K562 (cell line): Measurements from ENCODE around the gene OSBPL1A. TPM values are rescaled to one million over a fixed set of nuclear protein-coding genes. Genes with fewer than 3 reads are reported as not detected.

ENCODE experiments used
- ATAC-seq: fragments of 200-7000 bp; cut with Tn5 transposase; 3 replicates; pipeline ENCODE4 v1.9.1; 2020; ENCODE audit warnings: moderate library complexity
- BruUV-seq: library from RNA; stranded (reverse); fragments of 400-500 nt; replicated peaks from 2 replicates; lab custom pipeline; 2021; lab: Mats Ljungman, UMichigan
- CTCF ChIA-PET: fragments of 300-600 bp; formaldehyde crosslinking; extraction: SDS; loops from one replicate; lab custom pipeline; 2021; ENCODE audit warnings: low intra/inter-chr PET ratio; lab: Yijun Ruan, JAX
- POLR2A ChIA-PET: fragments of 300-600, 350-650 bp; sonication (Branson Sonifier 250); formaldehyde crosslinking; extraction: SDS; loops from one replicate; lab custom pipeline; 2021; ENCODE audit warnings: antibody characterized with exemption, inconsistent platforms; lab: Yijun Ruan, JAX
- DNase-seq, 4 experiments: peaks; one replicate each; pipeline versions ENCODE4 v3.0.0 to v3.0.0-alpha.2; 2011 to 2018; ENCODE audit warnings: low spot score in 3 of 4, mixed read lengths in 3 of 4; ENCODE audit errors: extremely low read depth in 1 of 4
- FAIRE-seq: peaks from 2 replicates; lab custom pipeline; 2011; peaks lifted over from hg19 to GRCh38; lab: Jason Lieb, UNC
- H2AFZ ChIP-seq: 2 replicates; pipeline ENCODE4 v1.6.0; 2011; ENCODE audit warnings: low read depth, low read length, control low read depth, inconsistent platforms
- H3K27ac ChIP-seq: fragments of 200-600 bp; 3 replicates; pipeline ENCODE4 v1.8.0; 2011; ENCODE audit warnings: low read depth, mild to moderate bottlenecking, control low read depth, inconsistent platforms, low read length, moderate library complexity, mixed read lengths; ENCODE audit errors: extremely low read depth
- H3K27me3 ChIP-seq, 2 experiments: fragments of 300-600 bp in 1 of 2; 2 replicates in 1 of 2; 3 replicates in 1 of 2; pipeline versions ENCODE4 v1.6.0 to v1.8.0; 2011; ENCODE audit warnings: inconsistent platforms in 2 of 2, low read length in 2 of 2, mild to moderate bottlenecking in 1 of 2, mixed read lengths in 1 of 2, moderate library complexity in 1 of 2; ENCODE audit not compliant: control insufficient read depth in 2 of 2, insufficient read depth in 2 of 2
- H3K36me3 ChIP-seq: fragments of 300-600 bp; 3 replicates; pipeline ENCODE4 v1.8.0; 2011; ENCODE audit warnings: mild to moderate bottlenecking, low read length, inconsistent platforms; ENCODE audit not compliant: control insufficient read depth, insufficient read depth
- H3K4me1 ChIP-seq, 2 experiments: fragments of 200-600 bp in 1 of 2; replicated peaks in 1 of 2; 2 replicates in 1 of 2; 3 replicates in 1 of 2; pipeline versions ENCODE4 v1.5.1 to v1.8.0; 2011; ENCODE audit warnings: inconsistent platforms in 2 of 2, low read length in 2 of 2, mild to moderate bottlenecking in 1 of 2, mixed read lengths in 1 of 2, moderate library complexity in 1 of 2; ENCODE audit not compliant: control insufficient read depth in 2 of 2, insufficient read depth in 2 of 2
- H3K4me2 ChIP-seq: 2 replicates; pipeline ENCODE4 v1.6.1; 2011; ENCODE audit warnings: low read length, control low read depth, inconsistent platforms, mixed read lengths; ENCODE audit not compliant: insufficient read depth
- H3K4me3 ChIP-seq: fragments of 200-600 bp; sonication (generic), shearing (Covaris generic); 2 replicates; pipeline ENCODE4 v1.5.1; 2016; ENCODE audit warnings: control low read depth, inconsistent platforms
- H3K79me2 ChIP-seq: fragments of 200-600 bp; 3 replicates; pipeline ENCODE4 v1.8.0; 2011; ENCODE audit warnings: low read length, inconsistent platforms; ENCODE audit not compliant: control insufficient read depth, insufficient read depth
- H3K9ac ChIP-seq, 2 experiments: 2 replicates each; pipeline versions ENCODE4 v1.6.0 to v1.6.1; 2011; ENCODE audit warnings: low read depth in 2 of 2, low read length in 2 of 2, control low read depth in 1 of 2, inconsistent platforms in 1 of 2, mild to moderate bottlenecking in 1 of 2, mixed read lengths in 1 of 2; ENCODE audit not compliant: insufficient read depth in 1 of 2
- H3K9me1 ChIP-seq: one replicate; pipeline ENCODE4 v1.6.0; 2011; ENCODE audit warnings: inconsistent platforms, mild to moderate bottlenecking, low read length, moderate library complexity; ENCODE audit not compliant: control insufficient read depth, insufficient read depth
- H3K9me3 ChIP-seq: replicated peaks from 2 replicates; pipeline ENCODE4 v1.5.1; 2011; ENCODE audit warnings: low read depth, low read length, inconsistent platforms; ENCODE audit not compliant: control insufficient read depth, insufficient read depth
- H4K20me1 ChIP-seq: replicated peaks from 2 replicates; pipeline ENCODE4 v1.6.1; 2011; ENCODE audit warnings: low read length, inconsistent platforms, mixed read lengths; ENCODE audit not compliant: control insufficient read depth, insufficient read depth
- ILK ChIP-seq: fragments of 450-650 bp; IDR thresholded peaks from 2 replicates; pipeline ENCODE4 v1.6.1; 2016; ENCODE audit warnings: missing genetic modification characterization, low read depth, mild to moderate bottlenecking, missing compliant biosample characterization, moderate library complexity, borderline replicate concordance
- JUND ChIP-seq, 2 experiments: IDR thresholded peaks; 2 replicates in 1 of 2; 3 replicates in 1 of 2; pipeline ENCODE4 v1.6.1; 2011; ENCODE audit warnings: borderline replicate concordance in 2 of 2, low read depth in 2 of 2, low read length in 2 of 2, improper control_type of control experiment in 1 of 2, missing biosample characterization in 1 of 2, missing genetic modification characterization in 1 of 2, missing genetic modification reagents in 1 of 2
- SNAPC5 ChIP-seq: fragments of 250-450 bp; sonication (Bioruptor Pico); IDR thresholded peaks from 2 replicates; pipeline ENCODE4 v1.8.0; 2021; ENCODE audit warnings: moderate library complexity, mild to moderate bottlenecking, inconsistent platforms
- ZNF518B ChIP-seq: fragments of 250-450 bp; sonication (Bioruptor Pico); IDR thresholded peaks from 2 replicates; pipeline ENCODE4 v1.5.0; 2021; ENCODE audit warnings: mild to moderate bottlenecking, moderate library complexity
- ZNF551 ChIP-seq: fragments of 250-450 bp; sonication (Bioruptor Pico); IDR thresholded peaks from 2 replicates; pipeline ENCODE4 v1.5.0; 2021; ENCODE audit warnings: mild to moderate bottlenecking, moderate library complexity
- ZNF830 ChIP-seq: fragments of 250-450 bp; sonication (Bioruptor Pico); IDR thresholded peaks from 2 replicates; pipeline ENCODE4 v1.5.0; 2021; ENCODE audit warnings: mild to moderate bottlenecking
- WGBS: fragments of 100-300 bp; shearing (Covaris generic); methylation state at CpG from one replicate; pipeline ENCODE4 v1.1.6; 2016; ENCODE audit warnings: low coverage, mixed read lengths; ENCODE audit not compliant: insufficient coverage; ENCODE audit errors: missing lambda C conversion rate; 5-methylcytosine and 5-hydroxymethylcytosine counted together
- in situ Hi-C: fragments of 300-500 bp; cut with MboI; formaldehyde crosslinking; loops from 4 replicates; pipeline ENCODE4 v1.15.0; 2018; ENCODE audit warnings: inconsistent platforms, mixed read lengths
- intact Hi-C: fragments of 100-400 bp; cut with micrococcal nuclease; formaldehyde crosslinking; loops from 2 replicates; pipeline ENCODE4 v1.14.2; 2022
- polyA plus RNA-seq, 8 experiments: library from polyadenylated mRNA; depleted of rRNA in 4 of 8; stranded (reverse) in 5 of 8; unstranded in 3 of 8; fragments of >200 nt; fragmentation: Nextera tagmentation in 2 of 8; fragmentation: Illumina TruSeq in 1 of 8; extraction: Ambion mirVana in 2 of 8; extraction: Trizol in 1 of 8; gene quantifications; 2 replicates each; pipeline versions ENCODE4 v1.2.1 to v1.2.3, GENCODE V29; 2011 to 2014; ENCODE audit warnings: inconsistent platforms in 1 of 8, missing spikeins in 1 of 8
- total RNA-seq, 7 experiments: library from RNA; depleted of rRNA in 6 of 7; stranded (reverse); fragments of >200 nt in 6 of 7; fragmentation: Illumina TruSeq in 2 of 7; extraction: Trizol in 2 of 7; gene quantifications; 2 replicates each; pipeline versions ENCODE4 v1.2.1 to v1.2.3, GENCODE V29; 2011 to 2021; ENCODE audit warnings: low replicate concordance in 1 of 7

The OSBPL1A gene
- total and polyA plus RNA-seq, 9 of the 15 experiments (the other 6 are each of a cell fraction or from before 2014, with no cell fraction given) = 0.40 to 0.49 TPM; not detected in 7

- peaks cover 8 to 16% of the 10 kb centered on the region in 2 experiments for H3K27me3 ChIP-seq
- no TSS peak for BruUV-seq
- TF ChIP-seq ZNF518B = no peak
- TF ChIP-seq JUND (IDR thresholded peaks at IDR 0.05; ENCODE audit: borderline replicate concordance, low read depth, low read length) = no peak
- TF ChIP-seq JUND (tag; IDR thresholded peaks at IDR 0.05; ENCODE audit: borderline replicate concordance, low read depth, low read length) = no peak
- no peak for TF ChIP-seq ZNF551 (CRISPR knock-in tag)
- no peak for TF ChIP-seq SNAPC5
- no peak for TF ChIP-seq ILK (tag)
- no peak for TF ChIP-seq ZNF830 (CRISPR knock-in tag)
- TF ChIP-seq, all 486 proteins: peak for 0
- DNase-seq (no peak), FAIRE-seq (no peak), ATAC-seq (no peak)
- Histone ChIP-seq H3K4me2 (no peak overlapping the region), H3K4me3 (no peak overlapping the region), H4K20me1 (no peaks in the 10 kb centered on the region), H3K9ac (no peak overlapping the region), H3K27ac (no peak overlapping the region), H3K79me2 (no peaks in the 10 kb centered on the region), H2AFZ (no peak overlapping the region), H3K9me1 (no peaks in the 10 kb centered on the region), H3K4me1 (peaks cover 0 to 6% of the 10 kb centered on the region in 2 experiments; a peak in 2 of 5 replicates), H3K9me3 (no peaks in the 10 kb centered on the region), H3K36me3 (no peaks in the 10 kb centered on the region)
- WGBS = 0% methylated on average over 2 of the region's 2 CpGs
- intact Hi-C loops = no loop called here
- in situ Hi-C loops = no loop called here
- CTCF ChIA-PET = no interaction called here
- POLR2A ChIA-PET = no interaction called here
Observed at GRCh38 chr18:24140697-24141096, 256.9 kb downstream of the OSBPL1A start.
